Measurements from ENCODE around the gene FOXO6.

The FOXO6 gene

GRCh38 chr1:41317361-41317760, 43.9 kb upstream of the FOXO6 start:
- TF ChIP-seq CTCF (IDR thresholded peaks at IDR 0.05; ENCODE audit: low read depth, low read length, missing control alignments): no peak

DNA sequence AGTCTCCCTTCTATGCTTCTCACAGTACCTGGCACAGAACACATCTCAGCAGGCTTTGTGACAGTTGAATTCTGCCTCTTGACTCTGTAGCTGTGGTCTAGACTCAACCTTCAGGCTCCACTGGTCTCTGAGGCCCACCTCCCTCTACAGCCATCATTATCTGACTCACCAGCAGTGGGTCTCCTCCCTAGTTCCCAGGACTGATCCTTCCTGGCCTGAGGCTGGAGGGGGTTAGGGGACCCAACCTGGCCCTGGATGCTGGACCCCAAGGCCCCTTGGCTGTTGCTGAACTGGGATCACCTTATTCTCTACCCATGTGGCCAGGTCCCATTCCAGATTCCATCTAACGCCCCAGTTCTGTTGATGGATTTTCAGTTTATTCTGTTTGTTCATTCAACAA, 43.1 kb upstream of the FOXO6 start:
- no peak for TF ChIP-seq CTCF (IDR thresholded peaks at IDR 0.05; ENCODE audit: low read depth, low read length, missing control alignments)
- DNase-seq (ENCODE audit: low read depth): no peak
- no peak overlapping the region for H3K4me3 ChIP-seq (ENCODE audit: low read depth, low read length)

More at GRCh38 chr1:41317361-41317760, 43.9 kb upstream of the FOXO6 start:
- no peak overlapping the region for H3K4me3 ChIP-seq (ENCODE audit: low read depth, low read length)
- no peak for DNase-seq (ENCODE audit: low read depth)

DNA sequence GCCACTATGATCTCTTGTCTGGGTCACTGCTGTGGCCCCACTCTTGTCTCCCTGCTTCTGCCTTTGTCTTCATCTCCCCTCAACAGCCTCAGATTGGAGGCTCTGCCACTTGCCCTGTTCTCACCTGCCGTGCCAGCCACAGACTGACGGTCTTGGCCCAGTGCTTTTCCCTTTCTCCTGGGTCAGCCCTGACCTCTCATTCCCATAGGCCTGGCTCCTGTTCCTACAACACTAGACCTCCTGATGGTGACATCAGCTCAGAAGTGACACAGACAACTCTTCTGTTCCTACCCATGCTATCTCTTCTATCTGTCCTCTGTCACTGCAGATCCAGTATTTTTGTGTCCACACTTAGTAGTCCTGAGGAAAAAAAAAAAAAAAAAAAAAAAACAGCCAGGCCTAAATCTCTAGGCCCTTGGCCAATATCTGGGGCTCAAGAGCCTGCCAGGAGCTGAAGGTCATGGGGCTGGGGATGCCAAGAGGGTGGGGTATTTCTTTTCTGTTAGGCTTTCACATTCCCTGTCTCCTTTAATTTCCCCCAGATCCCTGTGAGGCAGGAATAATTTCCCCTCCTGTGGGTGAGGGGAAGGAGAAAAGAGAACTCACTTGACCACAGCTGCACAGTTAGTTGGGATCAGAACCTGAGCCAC, 42.0 kb upstream of the FOXO6 start:
- H3K4me3 ChIP-seq (ENCODE audit: low read depth, low read length): no peak overlapping the region
- no peak for DNase-seq (ENCODE audit: low read depth)
- TF ChIP-seq CTCF (IDR thresholded peaks at IDR 0.05; ENCODE audit: low read depth, low read length, missing control alignments): no peak

GRCh38 chr1:41319807-41320711, 41.2 kb upstream of the FOXO6 start:
- DNase-seq (ENCODE audit: low read depth): no peak
- no peak overlapping the region for H3K4me3 ChIP-seq (ENCODE audit: low read depth, low read length)
- no peak for TF ChIP-seq CTCF (IDR thresholded peaks at IDR 0.05; ENCODE audit: low read depth, low read length, missing control alignments)

DNA sequence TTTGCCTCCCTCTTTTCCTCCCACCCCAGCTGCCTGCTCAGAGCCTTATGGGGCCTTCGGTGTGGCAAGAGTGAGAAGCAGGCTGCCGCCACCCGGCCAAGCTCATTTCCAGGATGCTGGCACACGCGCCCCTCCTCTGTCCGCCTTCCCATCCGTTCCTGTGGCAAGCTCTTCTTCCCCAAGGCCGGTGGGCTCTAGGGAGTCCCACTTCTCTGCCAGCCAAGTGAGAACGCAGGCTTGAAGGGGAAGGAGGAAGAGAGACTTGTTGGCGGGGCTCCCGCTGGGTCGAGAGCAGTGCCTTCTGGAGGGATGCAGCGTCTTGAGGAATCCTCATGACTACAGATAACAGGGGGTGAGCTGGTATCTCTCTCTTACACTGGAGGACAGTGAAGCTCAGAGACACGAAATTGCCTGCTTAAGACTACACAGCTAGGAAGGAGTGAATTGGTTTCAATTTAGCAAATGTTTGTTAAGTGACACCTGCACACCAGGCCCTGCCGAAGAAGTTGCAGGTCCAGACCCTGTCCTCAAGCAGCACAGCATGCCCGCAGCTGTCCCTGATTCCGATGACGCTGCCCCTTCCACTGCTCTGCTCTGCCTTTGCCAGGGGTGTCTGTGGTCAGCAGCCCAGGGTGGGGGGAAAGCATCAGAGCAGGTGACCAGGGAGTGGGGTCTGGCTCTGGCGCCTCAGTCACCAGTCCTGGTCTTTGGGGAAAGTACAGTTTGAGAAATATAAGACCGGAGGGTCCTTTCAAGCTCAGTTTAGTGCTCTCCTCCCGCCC, 40.1 kb upstream of the FOXO6 start:
- DNase-seq (ENCODE audit: low read depth): no peak
- no peak for TF ChIP-seq CTCF (IDR thresholded peaks at IDR 0.05; ENCODE audit: low read depth, low read length, missing control alignments)
- H3K4me3 ChIP-seq (ENCODE audit: low read depth, low read length): no peak overlapping the region

- no peak overlapping the region for H3K4me3 ChIP-seq (ENCODE audit: low read depth, low read length)
- DNase-seq (ENCODE audit: low read depth): no peak
- TF ChIP-seq CTCF (IDR thresholded peaks at IDR 0.05; ENCODE audit: low read depth, low read length, missing control alignments): no peak
Measured at GRCh38 chr1:41322101-41322661, 39.1 kb upstream of the FOXO6 start.

Measured in GM12864 (cell line).